NT2/D1 (cell line): ENCODE results near the gene USP26.

Source experiments
- YY1 ChIP-seq: IDR thresholded peaks from 2 replicates; pipeline ENCODE4 v1.6.1; 2011; ENCODE audit not compliant: insufficient read length, insufficient read depth
- ZNF274 ChIP-seq: IDR thresholded peaks from 2 replicates; pipeline ENCODE4 v1.6.1; 2011; ENCODE audit warnings: mild to moderate bottlenecking, low read depth, low read length

DNA sequence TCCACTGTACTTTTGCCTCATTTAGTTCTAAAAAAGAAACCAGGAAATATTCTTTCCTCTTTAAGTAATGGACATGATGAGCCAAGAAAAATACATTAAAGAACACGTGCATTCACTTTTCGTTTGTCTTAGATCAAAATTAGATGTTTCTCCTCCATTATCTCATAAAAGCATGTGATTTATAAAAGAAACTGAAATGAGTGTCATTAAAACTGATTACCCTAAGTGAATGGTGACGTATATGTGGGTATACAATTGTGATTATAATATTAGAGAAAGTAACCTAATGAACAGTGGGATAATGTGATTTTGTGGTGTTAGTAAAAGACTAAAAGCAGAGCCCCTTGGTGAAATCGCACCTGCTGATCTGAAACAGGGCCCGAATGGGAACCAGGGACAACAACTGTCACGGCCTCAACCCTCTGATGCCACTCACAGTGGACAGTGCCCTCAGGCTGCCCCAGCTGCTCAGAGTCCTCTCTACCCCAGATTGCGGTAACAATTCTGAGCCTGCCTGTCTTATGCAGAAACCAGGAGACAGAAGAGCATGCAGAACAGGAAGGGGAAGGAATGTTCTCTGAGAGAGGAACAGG lies 112.8 kb downstream of the USP26 start:
- TF ChIP-seq YY1 (no peak), ZNF274 (no peak)
